GM15510 (cell line): ENCODE results near the gene SCTR.

Source experiments
- POLR2A ChIP-seq: IDR thresholded peaks from 3 replicates; pipeline ENCODE4 v1.6.1; 2011; ENCODE audit warnings: borderline replicate concordance; ENCODE audit not compliant: insufficient read length; ENCODE audit errors: extremely low read depth

Gene SCTR

GRCh38 chr2:119460076-119460475 lies 64.2 kb downstream of the SCTR start:
- TF ChIP-seq POLR2A: no peak

GRCh38 chr2:119455066-119455718 lies 69.1 kb downstream of the SCTR start:
- no peak for TF ChIP-seq POLR2A

GRCh38 chr2:119453972-119454593 lies 70.2 kb downstream of the SCTR start:
- no peak for TF ChIP-seq POLR2A

GRCh38 chr2:119451336-119452050 lies 72.8 kb downstream of the SCTR start:
- no peak for TF ChIP-seq POLR2A

GRCh38 chr2:119449521-119449920 lies 74.8 kb downstream of the SCTR start:
- no peak for TF ChIP-seq POLR2A

GRCh38 chr2:119448427-119449141 lies 75.7 kb downstream of the SCTR start:
- no peak for TF ChIP-seq POLR2A

GRCh38 chr2:119446037-119446436 lies 78.2 kb downstream of the SCTR start:
- no peak for TF ChIP-seq POLR2A

GRCh38 chr2:119442850-119443249 lies 81.4 kb downstream of the SCTR start:
- TF ChIP-seq POLR2A: no peak

- TF ChIP-seq POLR2A: no peak
Observed at GRCh38 chr2:119442226-119442619, 82.1 kb downstream of the SCTR start.

GRCh38 chr2:119441376-119442225 lies 82.7 kb downstream of the SCTR start:
- no peak for TF ChIP-seq POLR2A

GRCh38 chr2:119440873-119441272 lies 83.4 kb downstream of the SCTR start:
- TF ChIP-seq POLR2A: no peak

GRCh38 chr2:119440501-119440870 lies 83.8 kb downstream of the SCTR start:
- TF ChIP-seq POLR2A: no peak

GRCh38 chr2:119439574-119440500 lies 84.4 kb downstream of the SCTR start:
- no peak for TF ChIP-seq POLR2A
